GM21447 (cell line): ENCODE data around the gene MRGPRF.

Experiments
- ATAC-seq: cut with Tn5 transposase; IDR thresholded peaks from one replicate; pipeline ENCODE4 v1.9.1; 2021; ENCODE audit not compliant: unreplicated experiment

The MRGPRF gene

GRCh38 chr11:68966894-68967780 is 45.9 kb downstream of the MRGPRF start:
- ATAC-seq = no peak

GRCh38 chr11:68965901-68966853 is 46.9 kb downstream of the MRGPRF start:
- ATAC-seq = no peak

GRCh38 chr11:68963779-68964178 is 49.3 kb downstream of the MRGPRF start:
- ATAC-seq = no peak

- ATAC-seq = no peak
Observed at GRCh38 chr11:68962527-68963250, 50.4 kb downstream of the MRGPRF start.

- no peak for ATAC-seq
Observed at GRCh38 chr11:68961245-68961644, 51.8 kb downstream of the MRGPRF start.

GRCh38 chr11:68960294-68961071 is 52.6 kb downstream of the MRGPRF start:
- no peak for ATAC-seq

- no peak for ATAC-seq
Observed at GRCh38 chr11:68959465-68960293, 53.4 kb downstream of the MRGPRF start.

- no peak for ATAC-seq
Observed at GRCh38 chr11:68958211-68958610, 54.8 kb downstream of the MRGPRF start.

GRCh38 chr11:68956547-68957254 is 56.3 kb downstream of the MRGPRF start:
- ATAC-seq = no peak

GRCh38 chr11:68956142-68956541 is 56.9 kb downstream of the MRGPRF start:
- no peak for ATAC-seq

GRCh38 chr11:68955607-68955958 is 57.5 kb downstream of the MRGPRF start:
- no peak for ATAC-seq

GRCh38 chr11:68954836-68955606 is 58.0 kb downstream of the MRGPRF start:
- no peak for ATAC-seq
